Esophagus mucosa (tissue), 1 donor: Measurements from ENCODE around the gene NOXRED1. TPM values are rescaled to one million over a fixed set of nuclear protein-coding genes. Genes with fewer than 3 reads are reported as not detected.

Experiments
- total RNA-seq: library from RNA; stranded (reverse); gene quantifications from one replicate; pipeline ENCODE4 v1.2.4, GENCODE V29; 2023
- donor health status: DM: yes; HTN: yes; CAD: no.

Gene NOXRED1
- total RNA-seq, 1 donor from 2014 or later, result not detected

Other genes with a start within 250 kb of the NOXRED1 start
- gene TMEM63C, start 241.7 kb downstream of the NOXRED1 start, total RNA-seq, result 4.7 TPM
- not detected for gene NGB, start 152.3 kb downstream of the NOXRED1 start, total RNA-seq
- 11.2 TPM for gene POMT2, start 102.6 kb downstream of the NOXRED1 start, total RNA-seq
- 26.6 TPM for gene GSTZ1, start 102.5 kb downstream of the NOXRED1 start, total RNA-seq
- 4.6 TPM for gene TMED8, start 46.4 kb downstream of the NOXRED1 start, total RNA-seq
- gene SAMD15, start 46.1 kb downstream of the NOXRED1 start, total RNA-seq, result 0.88 TPM
- 11.9 TPM for gene VIPAS39, start 34.1 kb upstream of the NOXRED1 start, total RNA-seq
- gene AHSA1, start 34.6 kb upstream of the NOXRED1 start, total RNA-seq, result 69.5 TPM
- gene ISM2, start 75.3 kb upstream of the NOXRED1 start, total RNA-seq, result not detected
- gene SPTLC2, start 193.1 kb upstream of the NOXRED1 start, total RNA-seq, result 40.1 TPM